HG02973 (cell line): Measurements from ENCODE around the gene HEXIM2.
A peak's percentile ranks its signal among the peaks of the same experiment; 100 is the strongest.
"Not testable (repeated sequence)": the region's sequence is repeated elsewhere in the genome, so short reads cannot be mapped to it uniquely, and the experiment has no call there.

ENCODE experiments used
- ATAC-seq: cut with Tn5 transposase; IDR thresholded peaks from one replicate; pipeline ENCODE4 v1.9.1; 2021; ENCODE audit warnings: moderate library complexity; ENCODE audit not compliant: unreplicated experiment

The HEXIM2 gene

GRCh38 chr17:45168991-45169752 is 7.5 kb downstream of the HEXIM2 start:
- ATAC-seq: no peak

GRCh38 chr17:45170280-45170930 is 8.7 kb downstream of the HEXIM2 start:
- ATAC-seq: no peak

GRCh38 chr17:45170931-45171337 is 9.3 kb downstream of the HEXIM2 start:
- no peak for ATAC-seq

- no peak for ATAC-seq
These were observed 9.9 kb downstream of the HEXIM2 start for GRCh38 chr17:45171338-45172231.

- no peak for ATAC-seq
These were observed 10.5 kb downstream of the HEXIM2 start for GRCh38 chr17:45172232-45172540.

- ATAC-seq: no peak
These were observed 11.0 kb downstream of the HEXIM2 start for GRCh38 chr17:45172541-45173286.

- no peak for ATAC-seq
These were observed 14.1 kb downstream of the HEXIM2 start for GRCh38 chr17:45175759-45176115.

- ATAC-seq: no peak
These were observed 15.9 kb downstream of the HEXIM2 start for GRCh38 chr17:45177563-45177962.

- no peak for ATAC-seq
These were observed 22.5 kb downstream of the HEXIM2 start for GRCh38 chr17:45184144-45184543.

GRCh38 chr17:45186801-45187354 is 25.2 kb downstream of the HEXIM2 start:
- ATAC-seq: no peak

GRCh38 chr17:45189009-45189408 is 27.3 kb downstream of the HEXIM2 start:
- no peak for ATAC-seq

GRCh38 chr17:45190503-45191255 is 29.0 kb downstream of the HEXIM2 start:
- no peak for ATAC-seq

- no peak for ATAC-seq
These were observed 33.7 kb downstream of the HEXIM2 start for GRCh38 chr17:45195424-45195823.

- no peak for ATAC-seq
These were observed 35.4 kb downstream of the HEXIM2 start for GRCh38 chr17:45197108-45197507.

- ATAC-seq: peak; percentile 76
These were observed 36.1 kb downstream of the HEXIM2 start for GRCh38 chr17:45197555-45198334.

- no peak for ATAC-seq
These were observed 39.0 kb downstream of the HEXIM2 start for GRCh38 chr17:45200701-45201100.

GRCh38 chr17:45201457-45201856 is 39.8 kb downstream of the HEXIM2 start:
- ATAC-seq: no peak

- ATAC-seq: not testable (repeated sequence)
These were observed 40.2 kb downstream of the HEXIM2 start for GRCh38 chr17:45201880-45202279.
